T-helper 2 cell treated with Interferon-gamma antibody and Interleukin-4, amounts not matched to agents 100 ng/mL and 5 ng/mL, for 36 hours (primary cell): ENCODE results near the gene FAM234A. TPM values are rescaled to one million over a fixed set of nuclear protein-coding genes. Genes with fewer than 3 reads are reported as not detected.
"Not testable (repeated sequence)": the region's sequence is repeated elsewhere in the genome, so short reads cannot be mapped to it uniquely, and the experiment has no call there.

ENCODE experiments used
- intact Hi-C: fragments of 100-400 bp; cut with micrococcal nuclease; formaldehyde crosslinking; loops from one replicate; pipeline ENCODE4 v1.15.1; 2023
- total RNA-seq: library from RNA; stranded (reverse); gene quantifications from 2 replicates; pipeline ENCODE4 v1.2.3, GENCODE V29; 2022

FAM234A gene
- 29.4 and 32.2 TPM in 2 replicates for total RNA-seq

- intact Hi-C loops, result loop anchor here (1.0 to 5.0 kb wide), 4 partner anchors 18 to 333 kb away; partner anchors contain the start of genes AXIN1, NHLRC4 and PIGQ
These were observed at the start of gene FAM234A for GRCh38 chr16:234468-235305. Gene FAM234A (plus strand): TSS chr16:234821. CDS start chr16:254414, 19,593 bp downstream.

- intact Hi-C loops, result no loop called here
These were observed 49.4 kb upstream of the FAM234A start for GRCh38 chr16:185213-185612.

- intact Hi-C loops, result no loop called here
These were observed 48.9 kb upstream of the FAM234A start for GRCh38 chr16:185691-186090.

- intact Hi-C loops, result no loop called here
These were observed 47.3 kb upstream of the FAM234A start for GRCh38 chr16:187330-187729.

- intact Hi-C loops, result no loop called here
These were observed 45.9 kb upstream of the FAM234A start for GRCh38 chr16:188674-189073.

- intact Hi-C loops, result no loop called here
These were observed 44.9 kb upstream of the FAM234A start for GRCh38 chr16:189604-190186.

GRCh38 chr16:191831-192230, 42.8 kb upstream of the FAM234A start:
- intact Hi-C loops, result no loop called here

GRCh38 chr16:192686-193085, 41.9 kb upstream of the FAM234A start:
- intact Hi-C loops, result no loop called here

- intact Hi-C loops, result no loop called here
These were observed 41.2 kb upstream of the FAM234A start for GRCh38 chr16:193441-193840.

GRCh38 chr16:194516-194915, 40.1 kb upstream of the FAM234A start:
- intact Hi-C loops, result no loop called here

- intact Hi-C loops, result no loop called here
These were observed 34.2 kb upstream of the FAM234A start for GRCh38 chr16:200388-200787.

GRCh38 chr16:203246-203645, 31.4 kb upstream of the FAM234A start:
- intact Hi-C loops, result no loop called here

- intact Hi-C loops, result not testable (repeated sequence)
These were observed 30.6 kb upstream of the FAM234A start for GRCh38 chr16:204046-204445.

- intact Hi-C loops, result not testable (repeated sequence)
These were observed 25.3 kb upstream of the FAM234A start for GRCh38 chr16:209359-209758.

- intact Hi-C loops, result not testable (repeated sequence)
These were observed 22.9 kb upstream of the FAM234A start for GRCh38 chr16:211631-212180.

GRCh38 chr16:212999-213398, 21.6 kb upstream of the FAM234A start:
- intact Hi-C loops, result no loop called here

GRCh38 chr16:220021-220420, 14.6 kb upstream of the FAM234A start:
- intact Hi-C loops, result no loop called here

GRCh38 chr16:228151-228851, 6.3 kb upstream of the FAM234A start:
- intact Hi-C loops, result no loop called here

- intact Hi-C loops, result no loop called here
These were observed 5.5 kb upstream of the FAM234A start, which contains the start of gene LUC7L for GRCh38 chr16:228852-229730. Gene LUC7L (minus strand): TSS chr16:229449. CDS start chr16:229339, 110 bp downstream.

- intact Hi-C loops, result no loop called here
These were observed 4.8 kb upstream of the FAM234A start for GRCh38 chr16:229731-230281.
